Neural progenitor cell (in vitro differentiated cells): ENCODE data around the gene S100A5. TPM values are rescaled to one million over a fixed set of nuclear protein-coding genes. Genes with fewer than 3 reads are reported as not detected.

ENCODE experiments used
- DNase-seq: peaks from one replicate; pipeline ENCODE4 v3.0.0-alpha.2; 2016; ENCODE audit warnings: low spot score
- H2AFZ ChIP-seq: fragments of 200-600 bp; sonication (generic); replicated peaks from 2 replicates; pipeline ENCODE4 v1.6.1; 2016; ENCODE audit warnings: antibody characterized with exemption
- H3F3A ChIP-seq: fragments of 200-600 bp; sonication (generic); 2 replicates; pipeline ENCODE4 v1.6.1; 2016; ENCODE audit warnings: antibody characterized with exemption, low read depth
- H3K27ac ChIP-seq: fragments of 200-600 bp; sonication (generic); 2 replicates; pipeline ENCODE4 v1.5.1; 2016; ENCODE audit warnings: mild to moderate bottlenecking
- H3K27me3 ChIP-seq: fragments of 200-600 bp; sonication (generic); 2 replicates; pipeline ENCODE4 v1.6.1; 2016; ENCODE audit warnings: mild to moderate bottlenecking, moderate library complexity
- H3K36me3 ChIP-seq: fragments of 200-600 bp; sonication (generic); 2 replicates; pipeline ENCODE4 v1.5.1; 2016
- H3K4me1 ChIP-seq: fragments of 200-600 bp; sonication (generic); 2 replicates; pipeline ENCODE4 v1.6.1; 2016; ENCODE audit warnings: mixed run types
- H3K4me2 ChIP-seq: fragments of 200-600 bp; sonication (generic); 2 replicates; pipeline ENCODE4 v1.6.1; 2016
- H3K4me3 ChIP-seq: fragments of 200-600 bp; sonication (generic); 2 replicates; pipeline ENCODE4 v1.5.1; 2016
- H3K79me2 ChIP-seq: fragments of 200-600 bp; sonication (generic); 2 replicates; pipeline ENCODE4 v1.6.1; 2016; ENCODE audit warnings: low read depth
- H3K9ac ChIP-seq: fragments of 200-600 bp; sonication (generic); 2 replicates; pipeline ENCODE4 v1.6.1; 2016
- H3K9me3 ChIP-seq: fragments of 200-600 bp; sonication (generic); 2 replicates; pipeline ENCODE4 v1.5.1; 2016; ENCODE audit warnings: low read depth
- H4K20me1 ChIP-seq: fragments of 200-600 bp; sonication (generic); 2 replicates; pipeline ENCODE4 v1.6.1; 2016; ENCODE audit warnings: low read depth
- H3K27ac Mint-ChIP-seq: 3 replicates; pipeline ENCODE4 v1.8.0; 2021; ENCODE audit warnings: mixed read lengths
- H3K27me3 Mint-ChIP-seq: 2 replicates; pipeline ENCODE4 v1.8.0; 2022; ENCODE audit warnings: low read depth, mild to moderate bottlenecking, inconsistent platforms, moderate library complexity, mixed read lengths; ENCODE audit not compliant: insufficient read depth
- H3K36me3 Mint-ChIP-seq: 3 replicates; pipeline ENCODE4 v1.8.0; 2021; ENCODE audit warnings: mixed read lengths
- H3K4me1 Mint-ChIP-seq: 3 replicates; pipeline ENCODE4 v1.8.0; 2021; ENCODE audit warnings: mixed read lengths
- H3K4me3 Mint-ChIP-seq: 3 replicates; pipeline ENCODE4 v1.8.0; 2021; ENCODE audit warnings: mild to moderate bottlenecking, moderate library complexity, mixed read lengths
- H3K9me3 Mint-ChIP-seq: 3 replicates; pipeline ENCODE4 v1.8.0; 2020; ENCODE audit warnings: mixed read lengths
- CTCF ChIP-seq: fragments of 200-600 bp; sonication (generic); IDR thresholded peaks from 2 replicates; pipeline ENCODE4 v1.5.1; 2017; ENCODE audit warnings: antibody characterized with exemption, mild to moderate bottlenecking
- EZH2 ChIP-seq: fragments of 200-600 bp; sonication (generic); IDR thresholded peaks from 2 replicates; pipeline ENCODE4 v1.6.1; 2017; ENCODE audit warnings: antibody characterized with exemption, mild to moderate bottlenecking, moderate library complexity
- EZH2phosphoT487 ChIP-seq: fragments of 200-600 bp; sonication (generic); IDR thresholded peaks from 2 replicates; pipeline ENCODE4 v1.6.1; 2017; ENCODE audit warnings: antibody characterized with exemption
- total RNA-seq: library from RNA; depleted of rRNA; stranded (reverse); fragments of >200 nt; gene quantifications from 2 replicates; pipeline ENCODE4 v1.2.3, GENCODE V29; 2015; ENCODE audit warnings: low replicate concordance

Gene S100A5
- total RNA-seq, 1 donor from 2014 or later = not detected

DNA sequence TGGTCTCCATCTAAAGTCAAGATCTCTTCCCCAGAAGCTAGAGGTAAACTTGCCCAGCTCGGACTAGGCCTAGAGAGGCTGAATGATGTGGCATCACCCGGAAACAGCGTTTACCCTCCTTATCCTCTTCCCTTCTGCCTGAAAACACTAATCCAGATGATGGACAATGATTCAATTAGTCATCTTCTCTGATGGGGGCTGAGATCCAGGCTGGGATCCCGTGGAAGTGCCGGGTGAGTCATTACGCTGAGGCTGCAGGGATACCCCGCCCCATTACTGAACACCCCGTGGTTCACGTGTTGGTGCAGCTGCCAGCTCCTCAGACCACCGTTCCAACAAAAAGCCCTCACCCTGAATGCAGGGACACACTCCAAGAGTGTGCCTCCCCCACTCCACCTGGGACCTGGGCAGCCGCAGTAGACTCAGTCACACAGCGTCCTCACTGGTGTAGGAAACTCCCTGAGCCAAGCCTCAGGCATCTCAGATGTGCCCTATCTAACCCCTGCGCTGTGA lies 7.0 kb downstream of the S100A5 start:
- Histone ChIP-seq H3F3A (peaks cover 15% of the 10 kb centered on the region), H3K27me3 (no peaks in the 10 kb centered on the region), H3K4me2 (peak overlapping the region; percentile 72), H2AFZ (peak overlapping the region; percentile 93), H3K9me3 (no peaks in the 10 kb centered on the region), H4K20me1 (no peaks in the 10 kb centered on the region), H3K9ac (no peak overlapping the region), H3K79me2 (no peaks in the 10 kb centered on the region), H3K36me3 (no peaks in the 10 kb centered on the region), H3K4me3 (peak overlapping the region; percentile 31), H3K4me1 (peaks cover 22% of the 10 kb centered on the region), H3K27ac (no peak overlapping the region)
- H3K27ac Mint-ChIP-seq = peak overlapping the region; percentile 44
- no peak for DNase-seq
- peaks cover 35% of the 10 kb centered on the region for H3K4me1 Mint-ChIP-seq
- TF ChIP-seq EZH2phosphoT487 = no peak
- TF ChIP-seq EZH2 = no peak
- no peak for TF ChIP-seq CTCF
- H3K27me3 Mint-ChIP-seq = peaks cover 6% of the 10 kb centered on the region
- peaks cover 2% of the 10 kb centered on the region for H3K9me3 Mint-ChIP-seq
- H3K36me3 Mint-ChIP-seq = no peaks in the 10 kb centered on the region
- H3K4me3 Mint-ChIP-seq = peak overlapping the region; percentile 68

- H3K4me3 Mint-ChIP-seq = peak overlapping the region; percentile 68
- peak; percentile 95 for DNase-seq
- Histone ChIP-seq H3K4me1 (peaks cover 17% of the 10 kb centered on the region), H4K20me1 (no peaks in the 10 kb centered on the region), H3K27me3 (no peaks in the 10 kb centered on the region), H3K4me3 (peak overlapping the region; percentile 31), H3F3A (peaks cover 15% of the 10 kb centered on the region), H3K4me2 (peak overlapping the region; percentile 72), H3K36me3 (no peaks in the 10 kb centered on the region), H2AFZ (peak overlapping the region; percentile 93), H3K9ac (no peak overlapping the region), H3K79me2 (no peaks in the 10 kb centered on the region), H3K9me3 (no peaks in the 10 kb centered on the region), H3K27ac (no peak overlapping the region)
- H3K4me1 Mint-ChIP-seq = peaks cover 29% of the 10 kb centered on the region
- peaks cover 2% of the 10 kb centered on the region for H3K9me3 Mint-ChIP-seq
- H3K27ac Mint-ChIP-seq = peak overlapping the region; percentile 44
- H3K36me3 Mint-ChIP-seq = no peaks in the 10 kb centered on the region
- TF ChIP-seq CTCF (peak; percentile 97), EZH2phosphoT487 (no peak), EZH2 (no peak)
- H3K27me3 Mint-ChIP-seq = peaks cover 6% of the 10 kb centered on the region
Measured at GRCh38 chr1:153532769-153533599, 7.8 kb downstream of the S100A5 start.

DNA sequence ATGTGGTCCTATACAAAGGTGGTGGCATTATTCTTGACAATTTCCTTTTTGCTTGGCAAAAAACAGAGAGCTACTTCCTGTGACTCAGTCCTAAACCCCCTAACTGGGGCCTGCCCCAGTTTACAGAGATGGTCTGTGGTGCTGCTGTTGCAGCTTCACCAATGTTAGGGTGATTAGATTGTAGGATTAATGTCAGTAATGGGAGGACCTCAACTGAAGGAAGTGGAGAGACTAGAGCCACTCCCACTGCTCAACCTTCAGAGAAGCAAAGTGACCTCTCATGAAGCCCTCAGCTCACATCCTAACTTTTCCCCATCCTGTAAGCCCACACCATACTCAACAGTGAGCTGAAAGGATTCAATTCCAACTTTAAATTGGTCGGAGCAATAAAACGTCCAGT lies 8.6 kb downstream of the S100A5 start:
- Histone ChIP-seq H3K79me2 (no peaks in the 10 kb centered on the region), H2AFZ (no peak overlapping the region), H3K4me3 (no peak overlapping the region), H3K4me1 (peaks cover 16% of the 10 kb centered on the region), H3K27me3 (no peaks in the 10 kb centered on the region), H3K9me3 (no peaks in the 10 kb centered on the region), H3F3A (peaks cover 13% of the 10 kb centered on the region), H3K4me2 (peak overlapping the region; percentile 72), H3K9ac (no peak overlapping the region), H4K20me1 (no peaks in the 10 kb centered on the region), H3K27ac (no peak overlapping the region), H3K36me3 (no peaks in the 10 kb centered on the region)
- Mint-ChIP-seq H3K27me3 (peaks cover 6% of the 10 kb centered on the region), H3K27ac (no peak overlapping the region), H3K4me1 (peaks cover 29% of the 10 kb centered on the region), H3K4me3 (no peak overlapping the region), H3K36me3 (no peaks in the 10 kb centered on the region), H3K9me3 (peaks cover 2% of the 10 kb centered on the region)
- DNase-seq = no peak
- TF ChIP-seq CTCF (no peak), EZH2phosphoT487 (no peak), EZH2 (no peak)
